ENCODE data around the gene FYB1.

- TF ChIP-seq, protein P1, sequence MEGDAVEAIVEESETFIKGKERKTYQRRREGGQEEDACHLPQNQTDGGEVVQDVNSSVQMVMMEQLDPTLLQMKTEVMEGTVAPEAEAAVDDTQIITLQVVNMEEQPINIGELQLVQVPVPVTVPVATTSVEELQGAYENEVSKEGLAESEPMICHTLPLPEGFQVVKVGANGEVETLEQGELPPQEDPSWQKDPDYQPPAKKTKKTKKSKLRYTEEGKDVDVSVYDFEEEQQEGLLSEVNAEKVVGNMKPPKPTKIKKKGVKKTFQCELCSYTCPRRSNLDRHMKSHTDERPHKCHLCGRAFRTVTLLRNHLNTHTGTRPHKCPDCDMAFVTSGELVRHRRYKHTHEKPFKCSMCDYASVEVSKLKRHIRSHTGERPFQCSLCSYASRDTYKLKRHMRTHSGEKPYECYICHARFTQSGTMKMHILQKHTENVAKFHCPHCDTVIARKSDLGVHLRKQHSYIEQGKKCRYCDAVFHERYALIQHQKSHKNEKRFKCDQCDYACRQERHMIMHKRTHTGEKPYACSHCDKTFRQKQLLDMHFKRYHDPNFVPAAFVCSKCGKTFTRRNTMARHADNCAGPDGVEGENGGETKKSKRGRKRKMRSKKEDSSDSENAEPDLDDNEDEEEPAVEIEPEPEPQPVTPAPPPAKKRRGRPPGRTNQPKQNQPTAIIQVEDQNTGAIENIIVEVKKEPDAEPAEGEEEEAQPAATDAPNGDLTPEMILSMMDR (IDR thresholded peaks at IDR 0.05) = no peak
- no peak for TF ChIP-seq POLR2AphosphoS5 (IDR thresholded peaks at IDR 0.05)
These were observed 38.2 kb upstream of the FYB1 start for GRCh38 chr5:39257554-39257953.

Data from suprapubic skin (tissue), 3 donors.